Suprapubic skin (tissue), 4 donors: ENCODE results near the gene PTPRS. TPM values are rescaled to one million over a fixed set of nuclear protein-coding genes. Genes with fewer than 3 reads are reported as not detected.

Experiments used
- DNase-seq, 2 donors: peaks; one replicate each; pipeline ENCODE4 v3.0.0-alpha.2; 2019; ENCODE audit warnings: low spot score in 2 of 2
- H3K27ac ChIP-seq: fragments of 200-600 bp; sonication (generic); one replicate; pipeline ENCODE4 v1.5.1; 2019
- H3K27me3 ChIP-seq: fragments of 200-600 bp; sonication (generic); one replicate; pipeline ENCODE4 v1.5.1; 2019
- H3K36me3 ChIP-seq: fragments of 200-600 bp; sonication (generic); one replicate; pipeline ENCODE4 v1.5.1; 2019
- H3K4me1 ChIP-seq: fragments of 200-600 bp; sonication (generic); one replicate; pipeline ENCODE4 v1.5.1; 2019
- H3K4me3 ChIP-seq: fragments of 200-600 bp; sonication (generic); one replicate; pipeline ENCODE4 v1.5.1; 2019; ENCODE audit warnings: mild to moderate bottlenecking
- H3K9me3 ChIP-seq: fragments of 200-600 bp; sonication (generic); one replicate; pipeline ENCODE4 v1.5.1; 2019
- EP300 ChIP-seq: sonication (generic); formaldehyde crosslinking; IDR thresholded peaks from one replicate; pipeline ENCODE4 v1.6.1; 2017; ENCODE audit warnings: antibody characterized with exemption
- POLR2A ChIP-seq, 2 donors: fragments of 450-650 bp; IDR thresholded peaks; one replicate each; pipeline ENCODE4 v1.6.1; 2017; ENCODE audit warnings: antibody characterized with exemption in 2 of 2, mild to moderate bottlenecking in 2 of 2, moderate library complexity in 2 of 2
- POLR2AphosphoS5 ChIP-seq, 3 donors: sonication (generic); formaldehyde crosslinking; IDR thresholded peaks; one replicate each; pipeline ENCODE4 v1.6.1; 2017; ENCODE audit warnings: antibody characterized with exemption in 3 of 3
- WGBS: methylation state at CpG from one replicate; pipeline ENCODE4 v1.1.5; 2018; 5-methylcytosine and 5-hydroxymethylcytosine counted together
- total RNA-seq, 4 donors: library from RNA; depleted of rRNA; stranded (reverse); fragments of >200 nt; gene quantifications; one replicate each; pipeline ENCODE4 v1.1.0, GENCODE V29; 2016
- TF ChIP-seq, protein P1 (sequence below), 2 donors: fragments of 200-600 bp in 1 of 2; fragments of 450-650 bp in 1 of 2; sonication (generic) in 1 of 2; IDR thresholded peaks; one replicate each; pipeline ENCODE4 v1.5.1; 2016 to 2019; ENCODE audit warnings: antibody characterized with exemption in 2 of 2, mild to moderate bottlenecking in 1 of 2, moderate library complexity in 1 of 2

Gene PTPRS
- total RNA-seq, 4 donors from 2014 or later = 116 to 182 (median 159) TPM

DNA sequence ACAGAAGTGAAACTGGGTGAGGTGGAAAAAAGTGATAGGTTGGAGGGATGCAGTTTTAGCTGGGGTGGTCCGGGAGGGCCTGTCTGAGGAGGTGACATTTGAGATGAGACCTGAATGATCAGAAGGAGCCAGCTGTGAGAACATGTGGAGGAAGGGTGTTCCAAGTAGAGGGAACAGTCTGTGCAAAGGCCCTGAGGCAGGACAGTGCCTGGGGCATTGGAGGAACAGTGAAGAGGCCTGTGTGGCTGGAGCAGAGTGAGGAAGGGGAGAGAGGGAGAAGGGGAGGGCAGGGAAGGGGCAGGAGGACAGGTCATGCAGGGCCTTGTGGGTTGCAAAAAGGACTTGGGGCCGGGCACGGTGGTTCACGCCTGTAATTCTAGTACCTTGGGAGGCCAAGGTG, 36.3 kb upstream of the PTPRS start:
- Histone ChIP-seq H3K36me3 (no peaks in the 10 kb centered on the region), H3K27me3 (peaks cover 10% of the 10 kb centered on the region), H3K9me3 (peaks cover 6% of the 10 kb centered on the region), H3K4me1 (no peaks in the 10 kb centered on the region), H3K27ac (no peak overlapping the region), H3K4me3 (no peak overlapping the region)
- DNase-seq = no peak
- no peak for TF ChIP-seq POLR2A (IDR thresholded peaks at IDR 0.05)
- TF ChIP-seq EP300 = no peak
- no peak for TF ChIP-seq POLR2AphosphoS5 (IDR thresholded peaks at IDR 0.05)
- 93% methylated on average over 4 of the region's 4 CpGs for WGBS

DNA sequence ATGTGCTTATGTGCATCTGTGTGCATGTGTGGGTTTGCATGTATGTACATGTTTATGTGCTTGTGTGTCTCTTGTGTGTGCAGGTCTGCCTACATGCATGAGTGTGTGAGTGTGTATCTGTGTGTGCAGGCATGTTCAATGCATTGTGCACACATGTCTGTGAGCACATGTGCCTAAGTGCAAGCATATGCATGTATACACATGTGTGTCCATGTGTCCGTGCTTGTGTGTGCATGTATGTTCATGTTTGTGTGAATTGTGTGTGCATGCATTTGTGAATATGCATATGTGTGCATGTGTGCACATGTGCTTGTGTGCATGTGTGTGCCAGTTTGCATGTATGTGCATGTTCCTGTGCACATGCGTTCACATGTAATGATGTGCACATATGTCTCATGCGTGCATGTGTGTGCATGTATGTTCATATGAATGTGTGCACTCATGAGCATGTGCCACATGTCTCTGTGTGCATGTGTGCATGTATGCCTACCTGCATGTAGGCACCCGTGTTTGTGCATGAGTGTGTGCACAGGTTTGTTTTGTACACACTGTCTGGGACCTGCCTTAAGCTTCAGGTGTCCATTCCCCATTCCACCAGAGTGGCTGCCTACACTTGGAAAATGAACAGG, 32.1 kb upstream of the PTPRS start:
- no peak for DNase-seq
- H3K4me3 ChIP-seq = no peak overlapping the region
- H3K27me3 ChIP-seq = peaks cover 17% of the 10 kb centered on the region
- H3K9me3 ChIP-seq = no peaks in the 10 kb centered on the region
- no peak overlapping the region for H3K27ac ChIP-seq
- TF ChIP-seq EP300 = no peak
- no peak for TF ChIP-seq POLR2A (IDR thresholded peaks at IDR 0.05)
- TF ChIP-seq, protein P1, sequence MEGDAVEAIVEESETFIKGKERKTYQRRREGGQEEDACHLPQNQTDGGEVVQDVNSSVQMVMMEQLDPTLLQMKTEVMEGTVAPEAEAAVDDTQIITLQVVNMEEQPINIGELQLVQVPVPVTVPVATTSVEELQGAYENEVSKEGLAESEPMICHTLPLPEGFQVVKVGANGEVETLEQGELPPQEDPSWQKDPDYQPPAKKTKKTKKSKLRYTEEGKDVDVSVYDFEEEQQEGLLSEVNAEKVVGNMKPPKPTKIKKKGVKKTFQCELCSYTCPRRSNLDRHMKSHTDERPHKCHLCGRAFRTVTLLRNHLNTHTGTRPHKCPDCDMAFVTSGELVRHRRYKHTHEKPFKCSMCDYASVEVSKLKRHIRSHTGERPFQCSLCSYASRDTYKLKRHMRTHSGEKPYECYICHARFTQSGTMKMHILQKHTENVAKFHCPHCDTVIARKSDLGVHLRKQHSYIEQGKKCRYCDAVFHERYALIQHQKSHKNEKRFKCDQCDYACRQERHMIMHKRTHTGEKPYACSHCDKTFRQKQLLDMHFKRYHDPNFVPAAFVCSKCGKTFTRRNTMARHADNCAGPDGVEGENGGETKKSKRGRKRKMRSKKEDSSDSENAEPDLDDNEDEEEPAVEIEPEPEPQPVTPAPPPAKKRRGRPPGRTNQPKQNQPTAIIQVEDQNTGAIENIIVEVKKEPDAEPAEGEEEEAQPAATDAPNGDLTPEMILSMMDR (IDR thresholded peaks at IDR 0.05) = no peak
- TF ChIP-seq POLR2AphosphoS5 (IDR thresholded peaks at IDR 0.05) = no peak
- WGBS = 64% methylated on average over 2 of the region's 4 CpGs
- no peaks in the 10 kb centered on the region for H3K36me3 ChIP-seq
- no peaks in the 10 kb centered on the region for H3K4me1 ChIP-seq

DNA sequence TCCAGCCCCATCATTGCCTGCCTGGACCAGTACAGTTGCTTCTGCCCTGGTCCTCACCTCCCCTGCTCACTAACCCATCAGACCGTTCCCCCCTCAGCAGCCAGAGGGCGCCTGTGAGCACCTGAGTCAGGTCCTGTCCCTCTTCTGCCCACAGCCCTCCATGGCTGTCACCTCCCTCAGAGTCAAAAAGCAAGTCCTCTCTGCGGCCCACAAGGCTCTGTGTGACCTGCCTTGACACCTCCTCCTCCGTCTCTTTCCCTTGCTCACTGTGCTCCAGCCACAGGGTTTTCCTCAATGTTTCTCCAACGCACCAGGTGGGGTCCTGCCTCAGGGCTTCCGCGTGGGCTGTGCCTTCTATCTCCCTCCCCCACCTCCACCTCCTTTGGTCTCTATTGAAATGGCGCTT, 29.4 kb upstream of the PTPRS start:
- Histone ChIP-seq H3K36me3 (no peaks in the 10 kb centered on the region), H3K27ac (no peak overlapping the region), H3K9me3 (no peaks in the 10 kb centered on the region), H3K4me1 (no peaks in the 10 kb centered on the region), H3K4me3 (no peak overlapping the region), H3K27me3 (peaks cover 29% of the 10 kb centered on the region)
- WGBS = 28% methylated on average over 8 of the region's 8 CpGs
- no peak for DNase-seq
- TF ChIP-seq EP300 (no peak), POLR2A (IDR thresholded peaks at IDR 0.05) (no peak), POLR2AphosphoS5 (IDR thresholded peaks at IDR 0.05) (no peak)
- TF ChIP-seq, protein P1 (IDR thresholded peaks at IDR 0.05) = peak in 1 of 2 donors; percentile 35

DNA sequence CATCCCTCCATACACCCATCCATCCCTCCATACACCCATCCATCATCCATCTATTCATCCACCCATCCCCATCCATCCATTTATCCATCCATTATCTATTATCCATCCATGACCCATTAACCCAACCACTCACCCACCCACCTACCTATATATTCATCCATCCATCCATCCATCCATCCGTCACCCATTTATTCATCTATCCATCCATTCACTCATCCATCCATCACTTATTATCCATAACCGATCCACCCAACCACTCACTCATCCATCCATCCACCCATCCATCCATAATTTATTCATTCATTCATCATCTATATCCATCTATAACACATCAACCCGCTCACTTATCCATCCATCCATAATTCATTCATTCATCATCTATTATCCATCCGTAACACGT, 28.7 kb upstream of the PTPRS start:
- TF ChIP-seq, protein P1 (IDR thresholded peaks at IDR 0.05) = no peak
- TF ChIP-seq POLR2A (IDR thresholded peaks at IDR 0.05) (no peak), POLR2AphosphoS5 (IDR thresholded peaks at IDR 0.05) (no peak), EP300 (no peak)
- no peaks in the 10 kb centered on the region for H3K9me3 ChIP-seq
- no peak overlapping the region for H3K27ac ChIP-seq
- H3K4me1 ChIP-seq = no peaks in the 10 kb centered on the region
- H3K36me3 ChIP-seq = no peaks in the 10 kb centered on the region
- 92% methylated on average over 5 of the region's 5 CpGs for WGBS
- H3K27me3 ChIP-seq = peaks cover 27% of the 10 kb centered on the region
- no peak overlapping the region for H3K4me3 ChIP-seq
- DNase-seq = no peak

DNA sequence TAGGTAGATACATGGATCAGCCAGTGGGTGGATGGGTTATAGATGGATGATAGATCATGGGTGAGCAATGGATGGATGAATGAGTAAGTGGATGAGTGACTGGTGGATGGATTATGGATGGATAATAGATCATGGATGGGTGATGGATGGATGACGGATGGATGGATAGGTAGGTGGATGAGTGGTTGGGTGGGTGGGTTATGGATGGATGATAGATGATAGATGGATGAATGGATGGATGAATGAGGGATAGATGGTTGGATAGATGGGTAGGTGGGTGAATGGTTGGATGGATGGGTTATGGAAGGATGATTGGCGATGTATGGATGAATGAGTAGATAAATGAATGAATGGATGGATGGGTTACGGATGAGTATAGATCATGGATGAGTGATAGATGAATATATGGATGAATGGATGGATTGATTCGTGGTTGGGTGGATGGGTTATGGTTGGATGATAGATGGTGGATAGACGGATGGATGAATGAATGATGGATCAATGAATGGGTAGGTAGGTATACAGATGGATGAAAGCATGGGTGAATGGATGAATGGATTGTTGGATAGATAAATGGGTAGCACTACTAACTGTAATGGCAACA, 27.0 kb upstream of the PTPRS start:
- H3K27me3 ChIP-seq = peaks cover 30% of the 10 kb centered on the region
- no peak for DNase-seq
- H3K4me1 ChIP-seq = no peaks in the 10 kb centered on the region
- 80% methylated on average over 5 of the region's 5 CpGs for WGBS
- no peak overlapping the region for H3K27ac ChIP-seq
- no peak for TF ChIP-seq POLR2AphosphoS5 (IDR thresholded peaks at IDR 0.05)
- TF ChIP-seq, protein P1 (IDR thresholded peaks at IDR 0.05) = no peak
- TF ChIP-seq POLR2A (IDR thresholded peaks at IDR 0.05) = no peak
- H3K9me3 ChIP-seq = no peaks in the 10 kb centered on the region
- no peaks in the 10 kb centered on the region for H3K36me3 ChIP-seq
- no peak overlapping the region for H3K4me3 ChIP-seq
